Activated T-cell treated with anti-CD3 and anti-CD28 coated beads for 4 hours (primary cell): Measurements from ENCODE around the gene LRRC31.
A peak's percentile ranks its signal among the peaks of the same experiment; 100 is the strongest.

ENCODE experiments used
- DNase-seq: peaks from one replicate; pipeline ENCODE4 v3.0.0-alpha.2; 2020

Gene LRRC31

DNA sequence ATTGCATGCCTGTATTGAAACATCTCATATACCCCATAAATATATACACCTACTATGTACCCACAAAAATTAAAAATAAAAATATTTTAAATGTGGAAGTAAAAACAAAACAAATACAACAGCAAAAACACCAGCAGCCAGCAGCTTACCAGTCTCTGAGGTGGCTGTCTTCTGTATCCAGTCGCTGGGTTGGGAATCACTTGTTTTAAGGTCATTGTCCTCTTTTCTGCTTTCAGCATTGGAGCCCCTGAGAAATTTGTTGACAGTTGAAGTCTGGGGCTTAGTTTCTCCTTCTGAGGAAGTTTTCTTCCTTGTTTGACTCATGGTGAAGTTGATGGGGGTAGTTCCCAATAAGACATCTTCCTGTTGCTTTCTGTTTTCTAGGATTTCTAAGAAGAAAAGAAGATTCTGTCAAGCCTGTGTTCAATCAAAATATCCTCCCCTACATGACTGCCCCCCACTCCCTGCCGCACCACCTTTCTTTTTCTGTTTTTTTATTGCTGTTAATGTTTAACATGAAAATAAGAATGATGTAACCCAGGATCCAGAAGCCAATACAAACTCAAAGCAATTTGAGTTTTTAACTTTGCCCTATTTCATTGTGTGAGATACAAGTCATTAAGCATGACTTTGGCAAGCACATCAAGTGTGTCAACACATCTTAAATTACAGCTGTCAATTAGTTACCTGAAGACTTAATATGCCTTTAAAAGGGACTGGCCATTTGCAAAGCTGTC lies at the start of gene LRRC31:
Gene LRRC31 (minus strand): TSS at position 452 of the 737 bp plus-strand sequence. CDS start 128 bp downstream, at position 324.
- DNase-seq, result no peak

DNA sequence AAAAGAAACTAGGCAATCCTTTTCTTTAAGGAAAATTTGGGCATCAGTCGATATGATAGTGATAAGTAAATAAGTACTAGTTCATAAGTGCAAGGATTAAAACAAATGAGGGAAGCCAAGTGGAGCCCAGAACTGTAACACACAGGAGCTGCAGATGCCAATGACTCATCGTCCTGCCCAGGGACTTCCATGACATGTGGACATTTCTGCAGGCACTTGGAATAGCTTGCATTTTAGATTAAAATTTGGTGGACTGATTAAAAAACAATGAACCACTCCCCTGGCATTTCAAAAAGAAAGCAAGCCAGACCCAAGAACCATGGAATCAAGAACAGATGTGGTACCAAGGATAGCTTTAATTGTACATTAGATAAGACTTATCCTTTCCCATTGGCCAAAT lies 44.6 kb upstream of the LRRC31 start:
- DNase-seq, result no peak

DNA sequence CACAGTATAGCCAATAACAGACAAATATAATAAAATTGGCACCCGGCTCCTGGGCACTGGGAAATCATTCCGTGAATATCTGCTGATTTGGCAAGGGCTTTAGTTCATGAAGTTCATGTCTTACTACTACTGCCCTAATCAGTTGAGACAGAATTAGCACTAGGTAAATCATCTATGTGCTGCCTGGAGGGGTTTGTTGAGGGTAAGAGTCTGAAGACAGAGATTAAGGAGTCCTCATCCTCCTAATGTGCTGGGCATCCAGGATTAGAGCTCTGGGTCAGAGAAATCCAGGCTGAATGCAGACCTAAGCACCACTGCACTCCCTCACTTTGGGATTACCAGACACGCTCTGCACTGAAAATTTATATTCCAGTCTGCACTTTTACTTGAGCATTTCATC lies 43.6 kb upstream of the LRRC31 start:
- no peak for DNase-seq

DNA sequence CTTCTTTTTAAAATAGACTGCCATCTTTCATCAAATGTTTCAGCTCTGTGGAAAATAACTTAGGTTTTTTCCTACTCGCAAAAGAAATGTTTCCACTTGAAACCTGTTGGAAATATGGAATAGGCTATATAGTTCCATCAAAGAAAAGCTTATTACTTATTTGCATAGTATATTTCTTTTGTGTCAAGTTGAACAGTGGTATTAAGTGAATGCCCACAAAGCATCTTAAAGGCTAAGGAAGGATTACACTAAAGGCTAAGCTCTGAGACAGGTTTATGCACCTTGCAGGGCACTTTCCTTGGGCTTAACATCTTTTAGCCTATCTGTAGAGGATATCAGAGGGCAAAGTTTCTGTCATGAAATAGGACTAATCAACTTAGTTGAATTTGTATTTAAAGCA lies 41.5 kb upstream of the LRRC31 start, which contains the start of gene SAMD7:
Gene SAMD7 (plus strand): TSS at position 301 of the 400 bp plus-strand sequence. CDS start 7,927 bp downstream, outside the sequence.
- DNase-seq, result no peak

DNA sequence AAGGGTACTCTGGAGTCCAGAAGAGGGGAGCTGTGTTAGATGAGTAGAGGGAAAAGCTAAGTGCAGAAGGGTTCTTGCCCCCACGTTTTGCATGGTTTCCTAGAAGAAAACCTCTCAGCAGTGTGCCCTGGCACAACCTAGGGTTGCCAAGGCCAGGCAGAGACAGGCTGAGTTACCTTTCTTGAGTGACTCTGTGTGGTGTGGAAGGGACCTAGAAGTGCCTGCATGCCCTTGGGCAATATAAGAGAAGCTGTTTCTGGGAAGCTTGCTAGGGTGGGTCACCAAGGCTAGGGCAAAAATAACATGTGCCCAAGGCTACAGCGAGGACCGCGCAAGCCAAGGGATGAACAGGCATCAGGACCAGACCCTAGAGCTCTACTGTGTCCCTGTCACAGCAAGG lies 38.2 kb upstream of the LRRC31 start:
- no peak for DNase-seq

DNA sequence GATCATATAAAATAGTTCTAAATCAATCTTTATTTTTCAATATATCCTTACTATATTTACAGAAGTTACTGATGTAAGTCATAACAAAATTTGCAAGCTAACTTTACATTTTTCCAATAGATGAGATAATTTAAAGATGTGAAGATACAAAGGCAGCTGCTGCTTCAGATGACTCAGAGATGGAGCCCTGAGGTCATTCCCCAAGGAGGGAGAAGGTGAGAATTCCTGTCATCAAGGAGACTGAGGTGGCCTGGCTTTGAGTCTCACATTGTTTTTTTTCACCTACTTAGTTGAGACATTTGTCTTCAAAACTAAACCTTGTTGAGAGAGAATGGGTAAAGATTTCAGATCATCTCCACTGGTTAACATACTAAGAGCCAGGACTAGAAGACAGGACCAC lies 37.7 kb upstream of the LRRC31 start:
- no peak for DNase-seq

DNA sequence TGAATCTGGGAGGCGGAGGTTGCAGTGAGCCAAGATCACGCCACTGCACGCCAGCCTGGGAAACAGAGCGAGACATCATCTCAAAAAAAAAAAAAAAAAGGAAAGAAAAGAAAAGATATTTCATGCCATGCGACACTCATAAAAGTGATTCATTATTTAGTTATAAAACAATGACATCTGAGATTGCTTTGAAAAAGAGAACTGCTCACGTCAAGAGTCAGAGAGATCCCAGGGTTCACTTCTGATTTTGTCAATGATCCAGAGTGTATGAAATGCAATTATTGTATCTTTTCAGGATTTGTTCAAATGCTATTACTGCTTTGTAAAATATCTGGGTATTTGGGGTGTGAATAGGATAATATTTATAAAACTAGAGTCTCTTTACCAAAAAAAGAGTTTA lies 35.7 kb upstream of the LRRC31 start:
- DNase-seq, result no peak

DNA sequence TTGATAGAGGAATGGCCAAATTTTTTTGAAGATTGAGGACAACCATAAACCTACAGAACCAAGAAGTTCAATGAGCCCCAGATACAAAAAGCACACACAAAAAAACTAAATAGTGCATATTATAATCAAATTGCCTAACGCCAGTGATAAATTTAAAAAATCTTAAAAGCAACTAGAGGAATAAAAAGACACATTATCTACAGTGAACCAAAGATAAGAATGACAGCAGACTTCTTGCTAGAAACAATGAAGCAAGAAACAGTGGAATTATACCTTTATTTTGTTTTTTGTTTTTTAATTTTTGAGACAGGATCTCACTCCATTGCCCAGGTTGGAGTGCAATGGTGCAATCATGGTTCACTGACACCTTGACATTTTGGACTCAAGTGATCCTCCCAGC lies 31.7 kb upstream of the LRRC31 start:
- no peak for DNase-seq

DNA sequence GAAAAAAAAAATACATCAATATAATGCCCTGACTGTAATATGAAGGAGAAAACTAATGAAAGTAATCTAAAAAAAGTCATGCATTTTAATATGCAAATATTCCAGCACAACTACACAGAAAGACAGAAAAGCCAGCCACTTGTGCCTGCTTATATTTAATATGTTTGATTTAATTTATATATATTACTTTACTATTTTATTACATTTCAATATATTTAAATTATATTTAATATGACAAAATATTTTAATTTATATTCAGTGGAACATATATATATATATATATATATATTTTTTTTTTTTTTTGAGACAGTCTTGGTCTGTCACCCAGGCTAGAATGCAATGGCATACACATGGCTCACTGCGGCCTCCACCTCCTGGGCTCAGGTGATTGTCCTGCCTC lies 27.5 kb upstream of the LRRC31 start:
- DNase-seq, result no peak

DNA sequence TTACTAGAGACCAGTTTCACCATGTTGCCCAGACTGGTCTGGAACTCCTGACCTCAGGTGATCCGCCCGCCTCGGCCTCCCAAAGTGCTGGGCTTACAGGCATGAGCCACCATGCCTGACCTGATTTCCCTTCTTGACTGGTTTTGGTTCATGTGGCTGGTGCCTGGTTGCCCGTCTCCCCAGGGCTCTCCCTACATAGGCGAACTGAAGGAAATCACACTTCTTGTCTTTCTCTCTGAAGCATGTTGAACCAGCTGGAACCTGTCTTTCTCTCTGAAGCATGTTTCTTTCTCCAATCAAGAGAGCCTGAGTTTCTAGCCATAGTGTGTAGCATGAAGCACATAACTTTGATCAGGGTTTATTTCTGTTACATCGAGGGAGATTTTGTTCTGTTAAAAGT lies 25.3 kb upstream of the LRRC31 start:
- DNase-seq, result no peak

DNA sequence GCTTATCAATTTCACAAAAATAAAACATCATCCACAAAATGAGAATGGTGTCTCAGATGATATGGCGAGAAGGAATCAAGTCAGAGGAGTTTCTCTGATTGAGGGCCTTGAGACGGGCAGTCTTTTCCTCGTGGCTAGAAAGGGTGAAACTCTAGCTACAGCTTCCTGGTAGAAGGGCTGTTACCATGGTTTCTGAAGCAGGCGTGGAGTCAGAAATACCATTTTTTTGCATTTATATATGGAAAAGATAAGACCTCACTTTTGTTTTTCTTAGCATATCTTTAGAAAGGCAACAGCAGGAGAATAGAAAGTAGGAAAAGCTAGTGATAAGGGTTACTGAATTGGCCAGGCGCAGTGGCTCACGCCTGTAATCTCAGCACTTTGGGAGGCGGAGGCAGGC lies 24.4 kb upstream of the LRRC31 start:
- no peak for DNase-seq

DNA sequence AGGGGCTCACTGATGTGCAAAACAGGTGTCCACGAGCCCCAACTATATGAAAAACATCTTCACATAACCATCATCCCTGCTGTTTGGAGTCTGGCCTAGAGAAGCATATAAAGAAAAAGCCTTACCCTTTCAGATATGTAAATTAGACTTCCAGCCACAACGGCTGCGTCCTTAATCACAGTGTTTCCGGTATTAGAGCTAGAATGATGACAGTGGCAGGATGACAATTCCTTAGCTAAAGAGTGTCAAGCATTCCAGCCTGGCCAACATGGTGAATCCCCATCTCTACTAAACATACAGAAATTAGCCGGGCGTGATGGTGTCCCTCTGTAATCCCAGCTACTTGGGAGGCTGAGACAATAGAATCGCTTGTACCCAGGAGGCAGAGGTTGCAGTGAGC lies 22.2 kb upstream of the LRRC31 start:
- no peak for DNase-seq

DNA sequence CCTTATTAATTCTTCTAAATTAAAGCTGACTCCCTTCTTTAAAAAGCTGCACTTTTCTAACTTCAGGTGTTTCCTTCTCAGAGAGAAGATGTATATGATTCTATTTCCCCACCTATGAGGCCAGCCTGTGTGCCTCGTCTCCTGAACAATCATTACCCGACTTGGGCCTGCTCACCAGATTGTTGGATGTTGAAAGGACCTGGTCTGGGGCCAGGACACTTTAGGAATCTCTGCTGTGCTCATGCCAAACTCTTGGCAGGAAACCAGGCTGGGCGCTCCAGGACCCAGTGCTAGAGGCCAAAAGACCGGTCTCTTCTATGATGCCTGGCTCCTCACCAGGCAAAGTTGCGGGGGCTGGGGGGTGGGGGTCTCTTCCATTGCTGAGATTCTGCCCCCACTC lies 16.9 kb upstream of the LRRC31 start:
- no peak for DNase-seq

DNA sequence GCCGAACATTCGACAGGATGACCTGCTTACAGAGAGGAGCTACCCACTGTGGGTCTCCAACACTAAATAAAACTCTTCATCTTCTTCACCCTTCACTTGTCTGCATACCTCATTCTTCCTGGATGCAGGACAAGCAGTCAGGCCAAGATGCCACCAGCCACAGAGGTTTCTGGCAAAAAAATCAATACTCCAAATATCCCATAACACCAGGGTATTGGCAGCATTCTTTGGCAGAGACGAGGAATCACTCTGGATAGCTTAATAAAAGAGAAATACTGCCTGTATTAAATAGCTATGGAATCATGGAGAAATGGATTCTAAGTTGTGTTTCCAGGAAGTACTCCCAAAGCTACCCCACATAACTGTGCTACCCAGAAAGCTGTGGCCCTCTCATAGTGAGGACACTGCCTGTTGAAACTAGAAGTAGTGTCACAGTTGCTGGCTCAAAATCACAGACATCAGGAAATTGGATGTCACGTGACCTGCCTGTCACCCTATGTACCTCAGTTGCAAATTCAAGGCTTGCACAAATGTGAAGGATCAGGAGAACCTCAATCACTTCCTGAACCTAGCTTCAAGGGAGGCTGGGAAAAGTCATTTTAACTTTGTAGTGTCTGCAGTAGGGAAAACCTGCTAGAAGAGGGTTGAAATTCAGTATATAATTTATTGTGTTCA lies 11.0 kb upstream of the LRRC31 start:
- DNase-seq, result no peak

DNA sequence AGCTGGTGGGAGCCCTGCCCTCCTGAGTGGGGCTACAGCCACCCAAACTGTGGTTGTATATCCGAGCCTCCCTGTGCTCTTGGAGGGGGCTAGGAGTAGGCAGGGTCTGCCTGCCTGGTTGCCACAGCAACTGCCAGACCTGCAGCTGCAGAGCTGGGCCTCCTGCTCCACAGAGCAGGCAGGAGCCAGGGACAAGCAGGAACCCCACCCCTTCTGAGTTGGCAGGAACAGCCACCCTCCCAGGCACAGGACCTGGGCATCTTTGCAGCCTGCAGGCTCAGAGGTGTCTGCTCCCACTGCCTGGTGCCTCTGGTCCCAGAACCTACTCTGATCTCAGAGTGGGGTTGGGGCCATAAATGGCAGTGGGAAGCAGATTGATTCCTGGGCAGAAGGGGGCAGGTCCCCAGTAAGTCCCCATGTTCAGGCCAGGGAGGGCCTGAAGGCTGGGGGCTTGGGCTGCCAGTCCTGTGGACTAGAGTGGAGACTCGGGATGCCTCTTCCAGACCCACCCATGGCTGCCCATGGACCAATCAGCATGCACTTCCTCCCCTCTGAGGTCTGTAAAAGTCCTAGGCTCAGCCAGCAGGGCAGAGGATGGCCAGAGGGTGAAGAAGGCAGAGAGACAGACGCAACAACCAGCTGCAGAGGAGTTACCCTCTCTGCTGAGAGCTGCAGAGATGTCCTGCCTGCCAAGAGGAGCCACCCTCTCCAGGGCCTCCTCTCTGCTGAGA lies 10.3 kb upstream of the LRRC31 start:
- DNase-seq, result no peak

DNA sequence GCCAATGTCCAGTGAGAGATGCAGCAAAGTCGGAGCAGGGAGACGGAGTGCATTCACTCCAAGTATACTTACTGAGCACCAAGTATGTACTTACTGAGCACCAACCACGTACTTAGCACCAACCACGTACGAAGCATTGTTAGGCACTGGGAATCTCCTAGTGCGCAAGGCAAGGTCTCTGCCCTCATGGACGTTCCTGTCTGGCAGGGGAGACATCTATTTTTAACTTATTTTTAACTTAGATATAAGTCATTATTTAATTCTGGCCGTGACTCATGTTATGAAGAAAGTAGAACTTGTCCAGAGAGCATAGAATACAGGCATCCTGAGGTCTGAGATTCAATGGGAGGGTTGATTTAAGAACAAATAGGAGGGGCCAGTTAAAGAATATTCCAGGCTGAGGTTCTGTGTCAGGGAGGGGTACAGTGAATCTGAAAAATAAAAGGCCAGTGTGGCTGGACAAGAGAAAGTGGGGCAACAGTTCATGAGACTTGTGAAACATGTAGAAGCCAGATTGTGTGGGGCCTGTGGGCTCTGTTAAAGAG lies 9.3 kb upstream of the LRRC31 start:
- DNase-seq, result no peak

DNA sequence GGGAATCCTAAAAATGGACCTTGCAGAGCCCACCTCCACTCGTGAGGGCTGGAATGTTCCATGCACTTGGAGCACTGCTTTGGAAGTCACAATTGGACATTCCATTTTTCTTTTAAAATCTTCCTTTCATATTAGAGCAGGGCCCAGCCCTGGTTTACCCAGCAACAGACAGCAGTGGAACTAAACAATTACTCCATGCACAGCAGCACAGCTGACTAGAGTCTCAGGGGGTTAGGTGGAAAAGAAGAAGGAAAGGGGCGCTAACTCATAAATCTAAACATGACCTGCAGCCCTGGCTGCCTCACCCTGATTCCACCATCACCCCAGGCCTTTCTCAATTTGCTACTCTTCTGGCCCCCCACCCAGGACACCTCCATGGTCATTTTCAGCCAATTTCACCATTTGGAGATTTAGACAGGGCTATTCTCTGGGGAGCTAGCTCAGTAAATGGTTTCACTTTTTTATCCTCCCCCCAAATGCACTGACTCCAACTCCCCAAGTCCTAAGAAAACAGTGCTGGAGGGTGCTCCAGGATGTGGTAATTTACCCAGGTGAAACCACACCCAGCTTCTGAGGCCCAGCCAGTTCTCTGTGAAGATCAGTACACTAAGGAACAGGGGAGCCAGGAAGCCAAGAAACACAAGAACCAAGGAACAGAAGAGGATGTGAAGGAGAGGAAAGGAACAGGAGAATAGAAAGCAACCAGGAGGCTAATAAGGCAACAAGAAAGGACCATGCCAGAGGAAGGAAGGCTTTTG lies 1.6 kb upstream of the LRRC31 start:
- no peak for DNase-seq

DNA sequence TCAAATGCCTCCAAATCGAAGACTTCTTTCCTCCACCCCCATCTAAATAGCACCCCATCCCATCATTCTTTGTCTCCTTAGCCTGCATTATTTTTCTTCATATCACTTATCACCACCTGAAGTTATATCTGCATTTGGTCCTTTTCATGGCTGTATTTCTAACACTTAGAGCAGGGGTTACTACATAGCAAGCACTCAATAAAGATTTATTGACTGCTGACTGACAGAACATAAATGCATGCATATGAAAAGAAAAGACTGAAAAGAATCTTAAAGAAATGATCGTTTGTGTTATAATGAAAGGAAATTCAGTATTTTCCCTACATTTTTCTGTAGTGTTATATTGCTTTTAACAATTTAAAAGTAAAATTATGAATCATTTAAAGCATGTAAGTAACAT lies 1.4 kb downstream of the LRRC31 start:
- no peak for DNase-seq

DNA sequence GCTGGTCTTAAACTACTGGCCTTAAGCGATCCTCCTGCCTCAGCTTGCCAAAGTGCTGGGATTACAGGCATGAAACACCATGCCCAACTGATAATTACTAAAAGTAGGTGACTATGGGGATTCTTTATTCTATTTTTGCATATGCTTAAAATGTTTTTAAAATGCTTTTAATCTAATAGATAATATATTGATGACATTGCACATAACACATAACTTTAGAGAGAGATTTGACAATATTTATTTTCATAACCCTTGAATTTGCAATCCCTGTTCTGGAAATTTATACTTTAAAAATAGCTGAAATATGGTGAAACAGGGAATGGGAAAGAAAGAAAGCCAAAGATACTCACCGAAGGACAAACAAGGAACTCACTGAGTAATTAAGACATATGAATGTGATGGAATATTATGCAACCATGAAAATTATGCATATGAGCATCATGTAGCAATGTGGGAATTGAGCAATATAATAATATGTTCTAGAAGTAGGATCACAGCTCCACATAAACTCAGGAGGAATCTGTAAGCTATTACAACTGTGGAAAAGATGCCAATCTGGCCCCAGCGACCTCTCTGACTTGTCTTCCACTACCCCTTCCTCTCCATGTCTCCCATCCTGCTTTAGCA lies 2.0 kb downstream of the LRRC31 start:
- no peak for DNase-seq

DNA sequence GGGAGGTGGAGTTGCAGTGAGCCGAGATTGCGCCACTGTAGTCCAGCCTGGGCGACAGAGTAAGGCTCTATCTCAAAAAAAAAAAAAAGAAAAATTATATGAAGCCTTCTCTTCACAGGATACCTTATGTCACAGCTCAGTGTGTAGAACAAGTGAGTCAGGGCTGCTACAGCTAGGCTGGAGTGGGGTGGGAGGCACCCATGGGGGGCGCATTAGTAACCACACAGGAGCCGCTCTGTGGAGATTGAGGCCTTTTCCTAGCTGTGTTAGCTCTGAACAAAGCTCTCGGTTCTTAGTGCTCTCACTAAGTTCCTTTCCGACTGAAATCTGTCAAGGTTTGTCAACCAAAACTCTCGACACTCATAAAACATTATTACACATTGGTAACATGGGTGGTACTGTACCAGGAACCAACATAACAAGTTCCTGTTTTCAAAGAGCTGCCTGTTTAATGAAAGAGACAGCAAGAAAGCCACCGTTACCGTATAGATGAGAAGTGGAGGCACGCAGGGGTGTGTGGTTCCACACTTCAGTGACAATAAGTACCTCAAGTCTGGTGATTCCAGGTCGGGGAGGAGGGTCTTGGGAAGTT lies 4.5 kb downstream of the LRRC31 start:
- DNase-seq, result peak; percentile 3

DNA sequence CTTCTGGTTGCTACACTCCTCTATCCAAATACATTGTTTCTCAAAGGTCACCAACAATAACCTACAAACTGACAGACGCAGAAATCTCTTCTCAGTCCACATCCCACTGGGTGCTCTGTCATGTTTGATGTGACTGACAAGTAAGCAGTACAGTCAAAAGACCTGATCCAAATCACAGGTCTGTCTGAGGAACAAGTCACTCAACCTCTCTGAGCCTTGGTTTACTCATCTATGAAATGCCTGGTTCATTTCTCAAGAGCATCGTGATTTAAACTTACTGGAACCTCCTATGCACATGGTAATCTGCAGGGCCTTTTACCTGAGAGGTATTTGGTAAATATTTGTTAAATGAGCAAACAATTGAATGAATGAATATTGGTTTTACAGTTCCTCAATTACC lies 5.5 kb downstream of the LRRC31 start:
- DNase-seq, result no peak

DNA sequence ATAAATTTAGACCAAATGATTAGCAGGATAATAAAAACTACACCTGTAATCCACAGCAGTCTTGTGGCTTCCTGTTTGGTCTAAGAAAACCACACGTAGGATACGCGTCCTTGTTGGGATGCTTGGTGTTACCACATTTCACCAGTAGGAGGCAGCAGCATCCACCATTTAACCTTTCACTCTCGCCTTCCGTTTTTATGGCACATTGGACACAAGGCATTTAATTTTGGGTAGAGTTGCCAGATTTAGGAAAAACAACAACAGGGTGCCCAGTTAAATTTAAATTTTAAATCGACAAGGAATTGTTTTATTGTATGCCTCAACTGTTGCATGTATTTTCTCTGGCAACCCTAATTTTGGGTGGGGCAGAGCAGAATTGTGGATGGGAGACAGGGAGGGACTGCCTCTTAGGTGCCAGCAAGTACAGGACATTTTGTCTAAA lies 6.3 kb downstream of the LRRC31 start:
- DNase-seq, result peak; percentile 55
